Activated CD8-positive, alpha-beta memory T cell treated with anti-CD3 and anti-CD28 coated beads for 24 hours (primary cell): ENCODE data around the gene MCMBP.
"Not testable (repeated sequence)": the region's sequence is repeated elsewhere in the genome, so short reads cannot be mapped to it uniquely, and the experiment has no call there.

Source experiments
- DNase-seq: peaks from one replicate; pipeline ENCODE4 v3.0.0-alpha.2; 2020

MCMBP gene

GRCh38 chr10:119827430-119827829, 45.2 kb downstream of the MCMBP start:
- DNase-seq, result no peak

GRCh38 chr10:119826771-119827170, 45.9 kb downstream of the MCMBP start:
- DNase-seq, result no peak

GRCh38 chr10:119824299-119824698, 48.3 kb downstream of the MCMBP start:
- no peak for DNase-seq

- DNase-seq, result no peak
Observed at GRCh38 chr10:119821182-119821581, 51.5 kb downstream of the MCMBP start.

GRCh38 chr10:119818889-119819270, 53.8 kb downstream of the MCMBP start:
- no peak for DNase-seq

- no peak for DNase-seq
Observed at GRCh38 chr10:119817991-119818888, 54.4 kb downstream of the MCMBP start.

GRCh38 chr10:119815671-119816070, 57.0 kb downstream of the MCMBP start:
- no peak for DNase-seq

GRCh38 chr10:119812684-119813083, 60.0 kb downstream of the MCMBP start:
- DNase-seq, result no peak

- DNase-seq, result no peak
Observed at GRCh38 chr10:119811122-119811521, 61.5 kb downstream of the MCMBP start.

GRCh38 chr10:119807960-119808697, 64.5 kb downstream of the MCMBP start:
- no peak for DNase-seq

GRCh38 chr10:119806334-119807130, 66.1 kb downstream of the MCMBP start:
- no peak for DNase-seq

GRCh38 chr10:119805702-119806230, 66.9 kb downstream of the MCMBP start:
- DNase-seq, result no peak

GRCh38 chr10:119803264-119803663, 69.4 kb downstream of the MCMBP start:
- no peak for DNase-seq

GRCh38 chr10:119801998-119802538, 70.6 kb downstream of the MCMBP start:
- no peak for DNase-seq

- DNase-seq, result no peak
Observed at GRCh38 chr10:119801176-119801575, 71.5 kb downstream of the MCMBP start.

GRCh38 chr10:119796039-119796438, 76.6 kb downstream of the MCMBP start:
- no peak for DNase-seq

- not testable (repeated sequence) for DNase-seq
Observed at GRCh38 chr10:119795101-119795500, 77.5 kb downstream of the MCMBP start.

- no peak for DNase-seq
Observed at GRCh38 chr10:119786117-119786769, 86.4 kb downstream of the MCMBP start.

GRCh38 chr10:119784340-119785067, 88.1 kb downstream of the MCMBP start:
- no peak for DNase-seq

- no peak for DNase-seq
Observed at GRCh38 chr10:119783665-119784027, 89.0 kb downstream of the MCMBP start.

GRCh38 chr10:119782981-119783664, 89.5 kb downstream of the MCMBP start:
- DNase-seq, result no peak
